Measurements from ENCODE around the gene ADAM10. TPM values are rescaled to one million over a fixed set of nuclear protein-coding genes. Genes with fewer than 3 reads are reported as not detected.
A peak's percentile ranks its signal among the peaks of the same experiment; 100 is the strongest.

Gene ADAM10
- total RNA-seq, 1 donor from 2014 or later = 93.0 TPM

DNA sequence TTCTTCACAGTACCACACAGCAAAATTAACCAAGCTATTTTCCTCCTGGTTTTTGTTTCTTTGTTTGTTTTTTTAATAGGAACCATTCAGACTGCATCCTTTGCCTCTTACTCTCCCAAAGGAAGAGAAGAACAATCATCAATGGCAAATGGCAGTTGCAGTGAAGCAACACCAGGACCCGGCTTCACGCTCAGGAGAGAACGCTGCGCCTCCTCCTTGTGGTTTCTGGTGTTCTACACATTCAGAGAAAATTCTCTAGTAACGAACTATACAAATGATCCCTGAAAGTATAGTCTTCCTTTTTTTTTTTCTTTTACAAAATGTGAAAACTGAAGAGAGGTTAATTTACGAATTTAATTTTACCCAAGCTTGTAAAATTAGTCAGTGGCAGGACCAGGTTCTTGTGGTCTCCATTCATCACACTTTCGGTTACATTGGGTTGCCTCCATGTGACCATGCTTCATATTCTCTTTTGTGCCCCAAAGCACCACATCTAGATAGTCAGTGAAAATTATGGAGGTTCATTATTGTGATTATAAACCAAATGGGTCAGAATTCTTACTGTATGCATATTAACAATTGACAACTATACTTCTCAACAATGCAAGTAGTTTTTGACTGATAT, 11.0 kb upstream of the ADAM10 start:
- DNase-seq (ENCODE audit: low spot score) = no peak

DNA sequence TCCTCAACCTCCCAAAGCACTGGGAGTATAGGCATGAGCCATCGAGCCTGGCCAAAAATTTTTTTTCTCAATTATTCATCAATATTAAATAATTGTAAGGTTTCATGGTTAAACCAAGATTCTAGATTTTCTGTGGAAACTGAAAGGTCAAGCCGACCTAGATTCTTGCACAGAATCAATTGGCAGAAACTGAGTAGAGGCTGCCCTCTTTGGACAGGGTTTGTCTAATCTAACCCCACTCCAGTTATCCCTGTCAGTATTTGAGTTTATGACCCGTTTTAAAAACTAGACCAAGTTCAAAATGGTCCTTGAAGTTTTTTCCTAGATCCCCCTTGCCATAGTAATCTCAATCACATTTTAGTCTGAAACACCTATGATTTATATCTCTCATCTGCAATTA, 8.6 kb upstream of the ADAM10 start:
- DNase-seq (ENCODE audit: low spot score) = no peak

DNA sequence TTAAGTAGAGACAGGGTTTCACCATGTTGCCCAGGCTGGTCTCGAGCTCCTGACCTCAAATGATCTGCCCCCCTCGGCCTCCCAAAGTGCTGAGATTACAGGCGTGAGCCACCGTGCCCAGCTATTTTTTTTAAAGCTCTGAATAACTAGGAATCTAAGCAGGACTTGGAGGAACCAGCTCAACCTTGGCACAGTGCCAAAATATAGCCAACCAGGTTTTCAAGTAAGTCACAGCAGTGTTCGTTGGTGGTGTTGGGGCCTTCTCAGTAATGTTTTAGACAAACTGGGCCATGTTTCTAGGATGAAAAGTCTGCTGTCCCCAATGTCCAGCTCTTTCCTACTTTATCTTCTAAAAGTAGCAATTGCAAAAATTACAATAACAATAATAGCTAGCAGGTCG, 6.4 kb upstream of the ADAM10 start:
- no peak for DNase-seq (ENCODE audit: low spot score)

DNA sequence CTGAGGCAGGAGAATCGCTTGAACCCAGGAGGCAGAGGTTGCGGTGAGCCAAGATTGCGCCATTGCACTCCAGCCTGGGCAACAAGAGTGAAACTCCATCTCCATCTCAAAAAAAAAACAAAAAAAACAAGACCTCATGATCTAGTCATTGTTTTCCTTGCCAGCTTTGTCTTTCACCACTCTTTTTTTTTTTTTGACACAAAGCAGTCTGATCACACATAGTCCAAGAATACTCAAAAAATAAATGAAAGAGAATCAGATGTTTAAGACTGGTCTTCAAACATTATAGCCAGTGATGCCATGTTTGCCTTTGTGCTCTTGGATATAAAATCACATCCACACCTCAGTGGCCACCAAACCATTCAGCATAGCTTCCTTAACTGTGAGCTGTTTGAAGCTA, 5.8 kb upstream of the ADAM10 start:
- DNase-seq (ENCODE audit: low spot score) = no peak

DNA sequence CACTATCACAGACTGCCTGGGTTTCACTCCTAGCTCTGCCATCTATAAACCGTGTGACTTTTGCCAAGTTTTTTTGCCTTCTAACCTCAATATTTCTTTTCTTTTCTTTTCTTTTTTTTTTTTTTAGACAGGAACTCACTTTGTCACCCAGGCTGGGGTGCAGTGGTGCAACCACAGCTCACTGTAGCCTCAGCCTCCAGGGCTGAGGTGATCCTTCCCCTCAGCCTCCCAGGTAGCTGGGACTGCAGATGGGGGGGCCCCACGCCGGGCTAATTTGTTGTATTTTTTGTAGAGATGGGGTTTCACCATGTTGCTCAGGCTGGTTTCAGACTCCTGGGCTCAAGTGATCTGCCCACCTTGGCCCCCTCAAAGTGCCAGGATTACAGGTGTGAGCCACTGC, 3.2 kb upstream of the ADAM10 start:
- DNase-seq (ENCODE audit: low spot score) = no peak

DNA sequence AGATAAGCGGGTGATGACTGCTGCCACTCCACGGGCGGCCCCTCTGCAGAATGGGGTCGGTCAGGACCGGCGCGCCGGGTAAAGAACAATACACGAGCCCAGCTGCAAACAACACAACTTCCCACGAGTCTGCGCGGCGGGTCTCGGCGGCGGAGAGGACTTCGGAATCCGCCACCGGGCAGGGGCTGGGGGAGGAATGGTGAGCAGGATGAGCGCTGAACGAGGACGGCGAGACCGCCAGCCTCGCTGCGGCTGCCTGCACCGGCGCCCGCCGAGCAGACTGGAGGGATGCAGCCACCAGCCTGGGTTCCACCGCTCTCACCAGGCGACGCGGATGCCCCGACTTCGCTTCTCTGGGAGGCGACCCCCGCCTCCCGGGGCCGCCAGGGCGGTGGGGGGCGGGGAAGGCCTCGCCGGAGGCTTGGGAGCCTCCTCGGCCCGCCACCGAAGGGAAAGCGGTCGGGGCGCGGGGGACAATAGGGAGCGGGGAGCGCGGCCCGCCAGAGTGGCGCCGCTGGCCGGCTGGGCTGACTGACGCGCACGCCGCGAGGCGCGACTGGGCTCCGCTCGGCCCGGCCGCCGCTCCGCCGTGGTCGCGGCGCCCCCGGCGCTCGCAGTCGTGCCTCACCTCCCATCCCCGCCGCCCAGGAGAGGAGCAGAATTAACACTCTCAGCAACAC, 515 bp downstream of the ADAM10 start:
- DNase-seq (ENCODE audit: low spot score) = peak; percentile 90

DNA sequence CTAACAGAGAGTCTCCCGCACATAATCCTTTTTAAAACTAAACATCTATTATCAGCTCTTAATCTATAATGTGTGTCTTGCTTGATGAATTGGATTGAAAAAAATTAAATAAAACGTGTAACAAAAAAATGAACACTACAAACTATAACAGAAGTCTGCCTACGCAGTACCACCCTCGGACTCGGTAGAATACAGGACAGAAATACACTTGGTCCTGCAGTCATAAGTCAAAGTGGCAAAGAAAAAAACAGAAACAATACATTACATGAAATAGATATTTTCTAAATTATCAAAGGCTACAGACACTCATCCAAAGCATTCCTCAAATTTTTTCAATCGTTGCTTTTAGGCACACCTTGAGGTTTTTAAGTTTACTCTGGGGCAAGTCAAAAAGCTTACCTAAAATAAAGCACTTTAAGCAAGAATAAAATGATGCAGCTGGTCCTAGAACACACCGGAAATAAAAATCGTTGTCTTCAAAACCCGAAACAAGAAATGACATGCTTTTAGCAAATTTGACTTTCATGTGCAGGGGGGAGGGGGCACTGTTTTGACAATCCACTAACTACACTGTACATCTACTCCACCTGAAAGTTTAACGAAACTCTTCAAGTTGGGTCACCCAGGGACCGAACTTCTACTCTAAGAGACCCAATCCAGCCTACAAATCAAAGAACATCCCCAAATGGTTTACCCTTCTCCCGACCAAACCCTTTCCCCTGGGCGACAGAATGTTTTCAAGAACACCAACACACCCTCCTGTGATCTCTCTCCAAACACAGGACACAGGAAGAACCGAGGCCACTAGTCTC, 1.3 kb downstream of the ADAM10 start:
- no peak for DNase-seq (ENCODE audit: low spot score)

DNA sequence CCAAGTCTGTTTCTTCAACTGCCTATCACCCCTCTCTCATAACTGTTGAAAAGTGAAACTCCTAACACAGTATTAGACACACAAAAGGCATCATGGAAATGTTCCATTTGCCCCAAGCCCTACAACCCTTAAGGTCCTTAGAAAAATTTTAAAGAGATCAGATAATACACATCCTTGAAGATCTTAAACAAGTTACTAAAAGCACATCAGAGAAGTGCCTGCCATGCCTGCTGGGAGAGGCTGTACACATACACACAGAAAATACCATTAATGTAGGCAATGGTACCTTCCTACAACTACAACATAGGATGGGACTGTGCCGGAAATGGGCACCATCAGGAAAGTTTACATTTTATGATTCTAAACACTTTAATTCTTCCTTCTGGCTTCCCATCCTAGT, 3.3 kb downstream of the ADAM10 start:
- DNase-seq (ENCODE audit: low spot score) = no peak

DNA sequence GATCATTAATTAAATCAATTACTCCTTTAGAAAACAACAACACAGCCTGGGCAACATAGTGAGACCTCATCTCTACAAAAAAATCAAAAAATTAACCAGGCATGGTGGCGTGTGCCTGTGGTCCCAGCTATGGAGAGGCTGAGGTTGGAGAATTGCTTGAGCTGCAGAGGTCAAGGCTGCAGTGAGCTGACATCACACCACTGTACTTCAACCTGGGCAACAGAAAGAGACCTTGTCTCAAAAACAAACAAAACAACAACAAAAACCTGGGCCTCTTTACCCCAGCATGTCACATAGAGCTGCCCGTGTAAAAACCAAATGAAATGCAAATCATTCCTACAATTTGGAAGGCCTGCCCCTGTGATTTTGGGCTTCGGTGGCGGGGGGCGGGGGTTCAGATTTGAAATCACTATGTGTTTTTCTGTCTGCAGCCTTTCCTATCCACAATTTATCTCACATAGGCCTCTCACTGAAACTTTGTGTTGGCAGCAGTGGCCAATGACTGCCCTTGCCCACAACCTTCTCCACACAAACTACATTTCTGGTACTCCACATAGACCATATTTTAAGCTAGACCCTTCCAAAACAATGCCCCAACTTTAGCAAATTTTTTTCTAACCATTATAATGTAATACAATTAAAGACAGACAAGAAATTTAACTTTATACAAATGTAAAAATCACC, 6.5 kb downstream of the ADAM10 start:
- DNase-seq (ENCODE audit: low spot score) = no peak

DNA sequence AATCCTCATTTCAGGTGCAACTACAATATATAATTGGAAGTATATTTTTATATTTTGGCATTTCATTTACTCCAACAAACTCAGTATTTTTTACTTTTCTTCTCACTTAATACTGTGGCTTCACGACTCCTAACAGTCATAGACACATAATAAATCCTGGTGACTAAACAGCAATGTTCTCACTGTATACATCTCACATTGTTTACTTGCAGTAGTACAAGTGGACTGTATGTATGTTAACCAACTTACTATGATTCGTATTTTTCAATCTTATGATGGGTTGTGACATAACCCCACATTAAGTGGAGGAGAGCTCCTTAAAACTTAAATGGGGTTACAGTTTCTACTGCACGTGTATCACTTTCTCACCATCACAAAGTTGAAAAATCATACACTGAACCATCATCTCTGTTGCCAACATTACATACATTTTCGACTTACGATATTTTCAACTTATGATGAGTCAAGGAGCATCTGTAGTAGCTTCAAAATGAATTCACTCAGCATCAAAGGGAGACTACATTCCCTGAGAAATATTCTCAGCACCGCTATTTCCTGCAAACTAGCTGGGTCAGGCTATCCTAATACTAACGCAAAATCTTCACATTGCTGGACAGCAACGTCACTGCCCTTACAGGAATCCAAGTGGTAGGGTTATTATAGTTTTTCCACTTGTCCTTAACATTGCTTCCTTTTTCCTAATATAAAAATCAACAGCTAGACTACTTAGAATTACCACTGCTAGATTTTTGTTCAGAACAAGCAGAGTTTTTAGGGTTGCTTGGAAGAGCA, 7.3 kb downstream of the ADAM10 start:
- no peak for DNase-seq (ENCODE audit: low spot score)

DNA sequence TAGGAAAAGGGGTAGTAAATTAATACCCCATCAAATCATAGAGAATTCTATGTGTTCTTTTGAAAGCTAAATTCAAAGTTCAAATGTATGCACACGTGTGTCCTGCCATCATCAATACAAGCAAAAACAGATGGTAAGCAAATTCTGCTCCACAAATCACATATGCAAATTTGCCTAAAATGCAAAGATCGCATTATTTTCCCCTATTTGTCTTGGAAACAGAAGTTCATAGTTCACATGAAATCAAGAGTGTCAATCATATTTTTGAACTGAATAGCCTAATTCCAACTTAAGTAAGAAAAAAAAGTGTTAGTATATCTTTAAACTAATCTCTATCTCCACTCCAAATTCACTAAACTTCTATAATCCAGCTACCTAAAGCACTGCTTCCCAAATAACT, 8.5 kb downstream of the ADAM10 start:
- DNase-seq (ENCODE audit: low spot score) = no peak

DNA sequence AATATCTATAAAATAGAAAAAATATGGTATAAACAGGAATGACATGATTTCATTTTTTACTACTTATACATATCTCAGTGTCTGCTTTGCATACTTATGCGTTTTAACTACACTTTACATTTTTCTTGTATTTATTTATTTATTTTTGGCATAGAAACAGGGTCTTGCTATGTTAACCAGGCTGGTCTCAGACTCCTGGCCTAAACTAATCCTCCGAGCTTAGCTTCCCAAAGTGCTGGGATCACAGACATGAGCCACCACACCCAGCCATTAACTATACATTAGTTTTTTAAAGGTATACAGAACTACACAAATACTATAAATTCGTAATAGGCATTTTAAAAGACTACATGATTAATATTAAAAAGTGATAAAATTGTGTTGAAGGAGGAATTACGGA, 9.1 kb downstream of the ADAM10 start:
- DNase-seq (ENCODE audit: low spot score) = no peak

DNA sequence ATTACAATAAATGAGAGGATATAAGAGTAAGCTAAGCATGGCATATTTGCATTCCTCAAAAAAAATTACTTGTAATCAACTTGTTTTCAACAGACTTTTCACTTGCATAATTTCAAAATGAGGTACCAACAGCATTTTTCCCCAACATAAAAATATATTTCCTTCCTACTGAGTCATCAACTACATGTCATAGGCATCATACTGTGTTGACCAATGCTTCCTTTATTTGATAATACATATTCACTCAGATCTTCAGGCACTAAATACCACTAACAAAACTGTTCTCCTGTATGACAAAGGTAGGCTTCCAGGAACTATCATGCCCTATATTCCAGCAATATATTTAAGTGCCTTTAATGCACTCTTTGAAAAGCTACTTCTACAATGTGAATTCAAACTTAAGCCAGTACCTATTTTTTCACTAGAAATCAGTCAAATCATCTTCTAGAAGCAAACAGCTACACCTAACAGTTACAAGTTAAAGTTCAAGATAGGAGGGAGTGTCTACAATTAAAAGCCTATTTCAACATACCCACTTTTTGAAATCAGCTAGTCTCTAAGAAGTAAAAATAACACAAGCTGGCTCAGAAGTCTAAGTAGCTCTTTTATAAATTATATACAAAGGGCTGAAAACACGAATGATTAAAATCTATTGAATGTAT, 11.3 kb downstream of the ADAM10 start:
- DNase-seq (ENCODE audit: low spot score) = no peak

DNA sequence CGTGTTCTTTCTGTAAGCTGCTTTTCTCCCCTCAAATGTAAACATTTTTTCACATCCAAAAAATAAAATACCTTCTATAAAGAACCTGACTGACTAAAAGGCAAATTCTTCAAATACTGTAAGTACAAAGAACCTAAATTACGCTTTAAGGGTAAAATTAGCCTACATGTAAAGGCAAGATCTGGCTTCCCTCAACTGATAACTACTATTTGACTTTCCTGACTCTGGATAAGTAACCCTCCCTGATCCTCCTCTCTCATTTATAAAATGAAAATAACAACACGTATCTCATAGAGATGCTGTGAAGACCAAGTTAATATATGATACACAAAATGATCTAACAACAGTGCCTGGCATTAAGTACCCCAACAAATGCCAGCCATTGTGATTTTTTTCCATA, 12.2 kb downstream of the ADAM10 start:
- DNase-seq (ENCODE audit: low spot score) = no peak

DNA sequence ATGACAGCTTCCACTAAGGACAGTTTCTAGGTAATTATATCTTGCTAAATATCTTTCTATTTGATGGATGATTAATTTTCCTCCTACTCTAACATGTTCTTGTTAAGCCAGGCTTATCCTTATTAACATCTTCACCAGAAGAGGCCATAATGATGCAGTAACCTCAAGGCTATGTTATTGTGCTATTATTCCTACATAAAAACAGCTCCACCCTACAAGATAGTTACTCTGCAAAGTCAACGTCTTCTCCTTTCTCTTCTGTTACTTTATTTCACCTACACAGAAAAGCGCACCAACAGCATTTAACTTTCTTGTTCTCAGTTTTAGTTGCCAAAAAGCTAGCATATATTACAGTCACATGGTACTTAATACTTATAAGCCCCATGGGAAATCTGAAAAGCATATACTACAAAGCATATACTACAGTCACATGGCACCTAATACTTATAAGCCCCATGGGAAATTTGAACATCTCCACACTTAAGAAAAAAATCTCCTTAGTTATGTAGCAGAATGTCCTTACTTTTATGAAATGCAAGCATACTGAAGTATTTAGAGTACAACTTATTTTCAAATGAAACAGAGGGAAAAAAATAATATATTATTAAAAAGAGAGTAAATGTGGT, 13.4 kb downstream of the ADAM10 start:
- DNase-seq (ENCODE audit: low spot score) = no peak

DNA sequence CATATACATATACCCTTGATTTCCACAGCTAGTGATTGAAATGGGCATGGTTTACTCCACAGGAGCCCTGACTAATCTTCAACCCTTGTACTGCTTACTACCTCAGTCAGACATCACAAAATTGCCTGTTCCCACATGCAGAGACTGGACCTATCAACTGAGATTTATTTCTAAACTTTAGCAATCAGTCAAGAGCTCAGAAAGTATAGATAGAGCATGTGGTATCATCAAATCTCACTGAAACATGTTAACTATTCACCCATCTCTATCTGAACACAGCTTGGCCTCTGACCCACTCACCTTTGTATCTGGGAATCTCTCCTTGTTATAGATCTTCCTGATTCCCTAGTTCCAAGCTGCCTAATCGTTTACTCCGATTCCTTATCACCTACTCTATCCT, 14.6 kb downstream of the ADAM10 start:
- DNase-seq (ENCODE audit: low spot score) = no peak

DNA sequence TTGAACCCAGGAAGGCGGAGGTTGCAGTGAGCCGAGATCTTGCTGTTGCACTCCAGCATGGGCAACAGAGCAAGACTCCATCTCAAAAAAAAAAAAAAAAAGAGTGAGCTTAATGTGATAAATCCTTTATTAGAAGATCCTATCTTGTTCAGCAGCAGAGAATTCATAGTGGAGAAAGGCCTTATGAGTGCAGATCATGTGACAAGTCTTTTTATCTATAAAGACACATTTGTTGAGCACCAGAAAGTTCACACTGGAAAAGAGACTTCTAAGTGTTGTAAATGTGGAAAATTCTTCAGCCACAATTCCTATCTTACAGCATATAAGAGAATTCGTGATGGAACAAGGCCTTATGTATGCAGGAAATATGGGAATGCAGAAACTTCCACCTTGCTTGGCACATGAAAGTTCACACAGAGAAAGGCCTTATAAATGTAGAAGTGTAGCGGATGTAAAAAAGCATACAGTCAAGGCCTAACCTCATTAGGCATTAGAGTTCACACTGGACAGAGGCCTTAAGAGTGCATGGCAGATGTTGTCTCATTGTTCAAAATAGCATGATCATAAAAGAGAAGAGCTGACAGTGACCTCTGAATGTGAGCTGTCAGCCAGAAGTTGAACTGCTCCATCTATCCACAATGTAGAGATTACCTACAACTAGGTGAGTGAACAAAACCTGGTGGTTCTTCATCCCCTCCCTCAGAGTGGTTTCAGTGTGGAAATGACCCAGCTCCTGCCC, 16.7 kb downstream of the ADAM10 start:
- DNase-seq (ENCODE audit: low spot score) = no peak

DNA sequence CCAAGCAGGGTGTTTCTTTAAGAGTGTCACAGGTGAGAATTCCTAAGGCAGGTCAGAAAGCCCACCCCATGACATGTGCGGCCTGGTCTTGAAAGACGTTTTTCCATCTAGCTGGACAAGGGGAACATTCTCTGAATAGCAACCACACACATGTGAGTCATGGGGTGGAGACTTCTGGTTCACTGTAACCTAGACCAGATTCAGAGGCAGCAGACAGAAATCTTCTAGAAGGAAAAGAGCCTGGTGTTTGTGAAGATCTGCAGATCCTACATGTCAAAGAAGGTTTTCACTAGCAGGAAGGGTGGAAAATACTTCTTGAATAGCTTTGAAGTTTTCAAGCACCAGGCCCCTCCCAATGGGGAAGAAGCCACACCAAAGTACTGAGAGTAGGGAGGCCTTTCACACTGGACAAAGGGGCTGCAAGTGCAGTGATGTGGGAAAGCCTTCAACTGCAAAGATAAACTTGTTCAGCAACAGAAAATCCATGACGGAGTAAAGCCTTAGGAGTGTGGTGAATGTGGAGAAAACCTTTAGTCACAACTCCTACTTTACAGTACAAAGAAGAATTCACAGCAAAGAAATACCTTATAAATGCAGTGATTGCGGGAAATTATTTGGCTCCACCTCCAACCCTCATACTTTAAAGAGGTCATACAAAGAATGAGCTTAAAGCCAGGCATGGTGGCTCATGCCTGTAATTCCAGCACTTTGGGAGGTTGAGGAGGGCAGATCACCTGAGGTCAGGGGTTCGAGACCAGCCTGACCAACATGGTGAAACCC, 17.6 kb downstream of the ADAM10 start:
- no peak for DNase-seq (ENCODE audit: low spot score)

DNA sequence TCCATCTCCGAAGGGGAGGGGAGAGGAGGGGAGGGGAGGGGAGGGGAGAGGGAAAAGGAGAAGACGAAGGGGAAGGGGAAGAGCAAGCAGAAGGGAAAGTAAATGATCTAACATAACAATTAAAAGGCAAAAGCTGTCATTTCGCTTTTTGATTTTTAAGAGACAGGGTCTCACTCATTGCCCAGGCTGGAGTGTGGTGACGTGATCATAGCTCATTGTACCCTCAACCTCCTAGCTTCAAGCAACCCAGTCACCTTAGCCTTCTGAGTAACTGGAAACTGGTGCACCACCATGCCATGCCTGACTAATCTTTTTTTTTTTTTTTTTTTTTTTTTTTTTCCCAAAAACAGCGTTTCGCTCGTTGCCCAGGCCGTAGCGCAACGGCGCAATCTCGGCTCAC, 22.6 kb downstream of the ADAM10 start:
- no peak for DNase-seq (ENCODE audit: low spot score)
